Retinal pigment epithelial cell (primary cell): ENCODE data around the gene VARS1.
"Not testable (repeated sequence)": the region's sequence is repeated elsewhere in the genome, so short reads cannot be mapped to it uniquely, and the experiment has no call there.

Experiments used
- DNase-seq: peaks from one replicate; pipeline ENCODE4 v3.0.0-alpha.2; 2010; ENCODE audit warnings: low read depth
- H3K4me3 ChIP-seq: 2 replicates; pipeline ENCODE4 v1.5.1; 2011; ENCODE audit warnings: mild to moderate bottlenecking, low read length, control low read depth, moderate library complexity
- CTCF ChIP-seq: conservative IDR thresholded peaks from 2 replicates; pipeline ENCODE4 v1.5.1; 2011; ENCODE audit warnings: low read depth, low read length, control low read depth, inconsistent platforms

Gene VARS1

DNA sequence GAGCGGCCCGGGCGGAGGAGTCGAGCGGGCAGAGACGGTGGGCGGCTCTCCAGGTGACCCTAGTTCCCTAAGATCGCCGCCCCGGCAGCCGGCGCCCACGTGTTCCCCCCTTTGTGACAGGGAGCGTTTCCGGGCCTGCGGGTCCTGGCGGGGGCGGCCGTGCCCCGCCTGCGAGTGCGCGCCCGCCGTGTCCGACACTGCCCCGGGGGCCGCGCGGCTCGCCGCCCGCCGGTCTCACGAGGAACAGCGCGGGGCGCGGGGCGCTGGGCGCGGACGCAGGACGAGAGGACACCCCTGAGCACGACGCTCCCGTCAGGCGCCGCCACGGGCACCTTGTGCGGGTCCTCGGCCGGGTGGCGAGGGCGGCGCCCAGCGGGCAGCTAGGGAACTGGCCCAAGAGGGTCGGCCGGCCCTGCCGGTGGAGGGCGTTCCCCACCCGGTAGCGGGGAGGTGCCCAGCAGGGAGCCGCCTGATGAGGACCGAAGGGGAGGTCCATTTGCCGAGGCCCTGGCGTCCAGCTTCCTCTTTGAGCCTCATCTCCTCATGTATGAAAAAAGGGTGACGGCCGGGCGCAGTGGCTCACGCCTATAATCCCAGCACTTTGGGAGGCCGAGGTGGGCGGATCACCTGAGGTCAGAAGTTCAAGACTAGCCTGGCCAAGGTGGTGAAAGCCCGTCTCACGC lies at the start of gene VARS1:
Gene VARS1 (minus strand): TSS at position 137 of the 683 bp plus-strand sequence. CDS start 535 bp downstream, outside the sequence.
- peak within 1 kb of the TSS; percentile 88 for H3K4me3 ChIP-seq
- DNase-seq: peak; percentile 74

GRCh38 chr6:31844507-31844906 lies 49.0 kb upstream of the VARS1 start:
- TF ChIP-seq CTCF: no peak

More for the DNA sequence above, at the start of gene VARS1:
- peak; percentile 73 for TF ChIP-seq CTCF

GRCh38 chr6:31842053-31842452 lies 46.5 kb upstream of the VARS1 start:
- no peak overlapping the region for H3K4me3 ChIP-seq
- no peak for DNase-seq

More at GRCh38 chr6:31844507-31844906, 49.0 kb upstream of the VARS1 start:
- DNase-seq: no peak
- no peak overlapping the region for H3K4me3 ChIP-seq

DNA sequence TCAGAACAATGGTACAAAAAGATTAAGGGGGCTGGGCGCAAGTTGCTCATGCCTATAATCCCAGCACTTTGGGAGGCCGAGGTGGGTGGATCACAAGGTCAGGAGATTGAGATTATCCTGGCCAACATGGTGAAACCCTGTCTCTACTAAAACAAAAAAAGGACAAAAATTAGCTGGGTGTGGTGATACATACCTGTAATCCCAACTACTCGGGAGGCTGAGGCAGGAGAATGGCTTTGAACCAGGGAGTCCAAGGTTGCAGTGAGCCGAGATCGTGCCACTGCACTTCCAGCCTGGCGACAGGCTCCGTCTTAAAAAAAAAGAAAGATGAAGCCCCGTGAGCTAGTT lies 44.2 kb upstream of the VARS1 start:
- DNase-seq, H3K4me3 ChIP-seq: not testable (repeated sequence)

More at GRCh38 chr6:31842053-31842452, 46.5 kb upstream of the VARS1 start:
- TF ChIP-seq CTCF: no peak

GRCh38 chr6:31838968-31839367 lies 43.4 kb upstream of the VARS1 start:
- H3K4me3 ChIP-seq: peak overlapping the region; percentile 97
- TF ChIP-seq CTCF: no peak
- no peak for DNase-seq

- DNase-seq: not testable (repeated sequence)
- H3K4me3 ChIP-seq: peak overlapping the region; percentile 97
Observed at GRCh38 chr6:31838114-31838553, 42.6 kb upstream of the VARS1 start.

DNA sequence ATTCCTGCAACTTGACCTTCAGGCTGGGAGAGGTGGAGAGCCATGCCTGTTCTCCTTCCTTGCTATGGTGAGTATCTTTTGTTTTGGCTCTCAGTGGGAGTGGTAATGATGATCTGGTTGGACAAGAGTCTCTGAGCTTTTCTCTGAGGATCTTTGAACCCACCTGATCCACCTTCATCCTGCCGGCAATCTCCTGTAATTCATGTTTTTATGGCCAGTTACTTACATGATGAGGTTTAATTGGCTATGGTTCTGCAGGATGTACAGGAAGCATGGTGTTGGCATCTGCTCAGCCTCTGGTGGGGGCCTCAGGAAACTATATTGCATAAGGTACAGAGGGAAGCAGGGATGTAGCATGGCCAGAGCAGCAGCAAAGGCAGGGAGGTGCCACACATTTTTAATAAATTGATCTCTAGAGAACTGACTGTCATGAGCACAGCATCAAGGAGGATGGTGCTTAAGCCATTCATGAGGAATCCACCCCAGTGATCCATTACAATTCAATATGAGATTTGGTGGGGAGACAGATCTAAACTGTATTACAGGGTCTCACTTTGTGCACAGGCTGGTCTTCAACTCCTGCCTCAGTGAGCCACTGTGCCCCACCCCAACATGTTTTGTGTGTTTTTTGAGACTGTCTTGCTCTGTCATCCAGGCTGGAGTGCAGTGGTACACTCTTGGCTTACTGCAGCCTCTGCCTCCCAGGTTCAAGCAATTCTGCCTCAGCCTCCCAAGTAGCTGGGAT lies 42.0 kb upstream of the VARS1 start:
- H3K4me3 ChIP-seq: peak overlapping the region; percentile 97
- DNase-seq: no peak
- TF ChIP-seq CTCF: no peak
